ENCODE data around the gene IGSF21. TPM values are rescaled to one million over a fixed set of nuclear protein-coding genes. Genes with fewer than 3 reads are reported as not detected.

Gene IGSF21
- total and polyA plus RNA-seq, 10 of the 15 experiments (the other 5 are each of a cell fraction or from before 2014, with no cell fraction given), result 0.03 to 0.49 TPM; not detected in 8

DNA sequence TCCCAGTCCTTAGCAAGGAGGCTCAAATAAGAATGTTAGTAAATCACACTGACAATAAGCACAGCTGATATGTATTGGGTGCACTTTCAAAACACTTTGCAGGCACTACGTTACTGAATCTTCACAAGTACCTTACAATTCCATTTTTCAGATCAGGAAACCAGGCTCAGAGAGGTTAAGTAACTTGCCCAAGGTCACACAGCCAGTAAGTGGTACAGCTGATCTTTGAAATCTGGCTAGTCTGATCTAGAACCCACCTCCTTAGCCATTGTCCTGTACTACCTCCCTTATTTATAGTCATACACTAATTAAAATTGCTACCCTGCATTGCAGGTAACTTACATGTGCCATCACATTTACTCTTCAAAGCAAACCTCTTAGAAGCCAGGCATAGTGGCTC lies 251.0 kb downstream of the IGSF21 start:
- Histone ChIP-seq H3K9ac (ENCODE audit: control insufficient read depth, insufficient read depth, low read length) (no peak overlapping the region), H3K27ac (ENCODE audit: control insufficient read depth, insufficient read depth) (no peak overlapping the region), H3K4me3 (no peak overlapping the region), H3K36me3 (ENCODE audit: control insufficient read depth in 2 of 2, insufficient read depth in 2 of 2, low read length in 1 of 2) (no peaks in the 10 kb centered on the region), H3K4me2 (ENCODE audit: control insufficient read depth, insufficient read depth) (no peak overlapping the region), H2AFZ (ENCODE audit: control insufficient read depth, low read depth, low read length) (no peak overlapping the region), H3K79me2 (ENCODE audit: control insufficient read depth, insufficient read depth, low read length) (no peaks in the 10 kb centered on the region), H3K4me1 (ENCODE audit: control insufficient read depth, insufficient read depth, low read length) (no peaks in the 10 kb centered on the region), H3K9me3 (replicated peaks; ENCODE audit: control insufficient read depth, insufficient read depth, low read length) (no peaks in the 10 kb centered on the region), H3K27me3 (replicated peaks in 1 of 2; ENCODE audit: control insufficient read depth in 2 of 2, insufficient read depth in 2 of 2, low read length in 1 of 2) (no peaks in the 10 kb centered on the region; a peak in 1 of 4 replicates), H4K20me1 (ENCODE audit: control insufficient read depth, insufficient read depth) (no peaks in the 10 kb centered on the region)
- BruUV-seq (replicated peaks), result no TSS peak
- no peak for ATAC-seq
- intact Hi-C loops (cut with micrococcal nuclease; ENCODE audit: unreplicated experiment), result no loop called here
- TF ChIP-seq BACH1 (IDR thresholded peaks at IDR 0.05; ENCODE audit: borderline replicate concordance) (no peak), SIX5 (IDR thresholded peaks at IDR 0.05; ENCODE audit: low read depth, low read length, severe bottlenecking) (no peak), ETV6 (conservative IDR thresholded peaks at IDR 0.05 in 1 of 2, IDR thresholded peaks at IDR 0.05 in 1 of 2; ENCODE audit: borderline replicate concordance in 1 of 2, low read depth in 1 of 2) (no peak), BMI1 (IDR thresholded peaks at IDR 0.05; ENCODE audit: borderline replicate concordance) (no peak), NR2C2 (IDR thresholded peaks at IDR 0.05; ENCODE audit: borderline replicate concordance, control insufficient read depth, insufficient read length, low read depth) (no peak), MYB (IDR thresholded peaks at IDR 0.05; ENCODE audit: borderline replicate concordance, low read depth, low read length) (no peak), NFYA (IDR thresholded peaks at IDR 0.05; ENCODE audit: borderline replicate concordance, low read depth, low read length) (no peak), RBBP5 (conservative IDR thresholded peaks at IDR 0.05) (no peak), RAD21 (IDR thresholded peaks at IDR 0.05; ENCODE audit: insufficient read depth, low read depth, low read length) (no peak), TCF7 (IDR thresholded peaks at IDR 0.05; ENCODE audit: borderline replicate concordance) (no peak), TCF12 (IDR thresholded peaks at IDR 0.05; ENCODE audit: low read depth, low read length) (no peak)
- TF ChIP-seq, protein P1, sequence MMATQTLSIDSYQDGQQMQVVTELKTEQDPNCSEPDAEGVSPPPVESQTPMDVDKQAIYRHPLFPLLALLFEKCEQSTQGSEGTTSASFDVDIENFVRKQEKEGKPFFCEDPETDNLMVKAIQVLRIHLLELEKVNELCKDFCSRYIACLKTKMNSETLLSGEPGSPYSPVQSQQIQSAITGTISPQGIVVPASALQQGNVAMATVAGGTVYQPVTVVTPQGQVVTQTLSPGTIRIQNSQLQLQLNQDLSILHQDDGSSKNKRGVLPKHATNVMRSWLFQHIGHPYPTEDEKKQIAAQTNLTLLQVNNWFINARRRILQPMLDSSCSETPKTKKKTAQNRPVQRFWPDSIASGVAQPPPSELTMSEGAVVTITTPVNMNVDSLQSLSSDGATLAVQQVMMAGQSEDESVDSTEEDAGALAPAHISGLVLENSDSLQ (IDR thresholded peaks at IDR 0.05), result no peak
- TF ChIP-seq, protein P2, sequence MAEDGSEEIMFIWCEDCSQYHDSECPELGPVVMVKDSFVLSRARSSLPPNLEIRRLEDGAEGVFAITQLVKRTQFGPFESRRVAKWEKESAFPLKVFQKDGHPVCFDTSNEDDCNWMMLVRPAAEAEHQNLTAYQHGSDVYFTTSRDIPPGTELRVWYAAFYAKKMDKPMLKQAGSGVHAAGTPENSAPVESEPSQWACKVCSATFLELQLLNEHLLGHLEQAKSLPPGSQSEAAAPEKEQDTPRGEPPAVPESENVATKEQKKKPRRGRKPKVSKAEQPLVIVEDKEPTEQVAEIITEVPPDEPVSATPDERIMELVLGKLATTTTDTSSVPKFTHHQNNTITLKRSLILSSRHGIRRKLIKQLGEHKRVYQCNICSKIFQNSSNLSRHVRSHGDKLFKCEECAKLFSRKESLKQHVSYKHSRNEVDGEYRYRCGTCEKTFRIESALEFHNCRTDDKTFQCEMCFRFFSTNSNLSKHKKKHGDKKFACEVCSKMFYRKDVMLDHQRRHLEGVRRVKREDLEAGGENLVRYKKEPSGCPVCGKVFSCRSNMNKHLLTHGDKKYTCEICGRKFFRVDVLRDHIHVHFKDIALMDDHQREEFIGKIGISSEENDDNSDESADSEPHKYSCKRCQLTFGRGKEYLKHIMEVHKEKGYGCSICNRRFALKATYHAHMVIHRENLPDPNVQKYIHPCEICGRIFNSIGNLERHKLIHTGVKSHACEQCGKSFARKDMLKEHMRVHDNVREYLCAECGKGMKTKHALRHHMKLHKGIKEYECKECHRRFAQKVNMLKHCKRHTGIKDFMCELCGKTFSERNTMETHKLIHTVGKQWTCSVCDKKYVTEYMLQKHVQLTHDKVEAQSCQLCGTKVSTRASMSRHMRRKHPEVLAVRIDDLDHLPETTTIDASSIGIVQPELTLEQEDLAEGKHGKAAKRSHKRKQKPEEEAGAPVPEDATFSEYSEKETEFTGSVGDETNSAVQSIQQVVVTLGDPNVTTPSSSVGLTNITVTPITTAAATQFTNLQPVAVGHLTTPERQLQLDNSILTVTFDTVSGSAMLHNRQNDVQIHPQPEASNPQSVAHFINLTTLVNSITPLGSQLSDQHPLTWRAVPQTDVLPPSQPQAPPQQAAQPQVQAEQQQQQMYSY (CRISPR knock-in tag; IDR thresholded peaks at IDR 0.05), result no peak
- CTCF ChIA-PET, result no interaction called here
- WGBS (ENCODE audit: insufficient coverage, insufficient replicate concordance, low lambda C conversion rate, missing lambda C conversion rate), result 0% methylated on average over 1 of the region's 1 CpG
- no peak for DNase-seq (ENCODE audit: low read depth, low spot score)
- RAD21 ChIA-PET (ENCODE audit: unreplicated experiment), result no interaction called here
- SMC1A ChIA-PET (ENCODE audit: uncharacterized antibody, unreplicated experiment), result no interaction called here
- in situ Hi-C loops (cut with MboI), result no loop called here
- POLR2A ChIA-PET, result no interaction called here
- FAIRE-seq, result no peak

Data from GM12878 (cell line).